Globus pallidus (tissue), 1 donor: Measurements from ENCODE around the gene CCT3.
"Not testable (repeated sequence)": the region's sequence is repeated elsewhere in the genome, so short reads cannot be mapped to it uniquely, and the experiment has no call there.

ENCODE experiments used
- DNase-seq: peaks from one replicate; pipeline ENCODE4 v3.0.0-alpha.2; 2015; ENCODE audit warnings: low spot score

The CCT3 gene

GRCh38 chr1:156338180-156338976 is at the start of gene CCT3, which contains the start of gene TSACC:
CCT3 (minus strand) TSS chr1:156338292; CDS start chr1:156338184, 108 bp downstream.
TSACC (plus strand) TSS chr1:156338526; CDS start chr1:156339758, 1,232 bp downstream.
- peak; percentile 100 for DNase-seq

GRCh38 chr1:156387870-156388173 is 49.7 kb upstream of the CCT3 start:
- DNase-seq, result no peak

- DNase-seq, result no peak
Measured at GRCh38 chr1:156386949-156387869, 49.1 kb upstream of the CCT3 start.

GRCh38 chr1:156386134-156386901 is 48.2 kb upstream of the CCT3 start:
- peak; percentile 24 for DNase-seq

- peak; percentile 88 for DNase-seq
Measured at GRCh38 chr1:156385534-156386031, 47.5 kb upstream of the CCT3 start.

- DNase-seq, result no peak
Measured at GRCh38 chr1:156384658-156385057, 46.6 kb upstream of the CCT3 start.

GRCh38 chr1:156384007-156384406 is 45.9 kb upstream of the CCT3 start:
- no peak for DNase-seq

GRCh38 chr1:156383023-156383422 is 44.9 kb upstream of the CCT3 start:
- DNase-seq, result peak; percentile 78

GRCh38 chr1:156382561-156382960 is 44.5 kb upstream of the CCT3 start:
- DNase-seq, result no peak

- DNase-seq, result no peak
Measured at GRCh38 chr1:156379420-156380165, 41.5 kb upstream of the CCT3 start.

GRCh38 chr1:156378557-156378956 is 40.5 kb upstream of the CCT3 start:
- DNase-seq, result no peak

- DNase-seq, result no peak
Measured at GRCh38 chr1:156376958-156377919, 39.1 kb upstream of the CCT3 start.

- no peak for DNase-seq
Measured at GRCh38 chr1:156376146-156376545, 38.1 kb upstream of the CCT3 start.

GRCh38 chr1:156373546-156373945 is 35.5 kb upstream of the CCT3 start:
- no peak for DNase-seq

GRCh38 chr1:156372876-156373275 is 34.8 kb upstream of the CCT3 start:
- no peak for DNase-seq

GRCh38 chr1:156372265-156372586 is 34.1 kb upstream of the CCT3 start:
- DNase-seq, result no peak

- no peak for DNase-seq
Measured at GRCh38 chr1:156371553-156372264, 33.6 kb upstream of the CCT3 start.

GRCh38 chr1:156369685-156370286 is 31.7 kb upstream of the CCT3 start:
- DNase-seq, result not testable (repeated sequence)
